ENCODE measurements around the gene RGL1.
A peak's percentile ranks its signal among the peaks of the same experiment; 100 is the strongest.

- no peak for TF ChIP-seq CTCF (IDR thresholded peaks at IDR 0.05)
- peak in 1 of 2 donors; percentile 18 for TF ChIP-seq POLR2AphosphoS5 (IDR thresholded peaks at IDR 0.05)
- TF ChIP-seq EP300 (IDR thresholded peaks at IDR 0.05), result no peak
Measured at GRCh38 chr1:183883623-183884022, 78.7 kb downstream of the RGL1 start.

Measured in esophagus muscularis mucosa (tissue), 4 donors.